ENCODE data around the gene PLPPR3. TPM values are rescaled to one million over a fixed set of nuclear protein-coding genes. Genes with fewer than 3 reads are reported as not detected.

The PLPPR3 gene
- total RNA-seq, 4 donors from 2014 or later, result not detected

- no peaks in the 10 kb centered on the region for H3K9me3 ChIP-seq
- H3K36me3 ChIP-seq, result no peaks in the 10 kb centered on the region
- TF ChIP-seq CTCF (IDR thresholded peaks at IDR 0.05) (no peak), POLR2A (IDR thresholded peaks at IDR 0.05) (no peak)
- no peaks in the 10 kb centered on the region for H3K27me3 ChIP-seq
- peaks cover 0 to 12% (median 0%) of the 10 kb centered on the region in 4 donors for H3K4me1 ChIP-seq
- no peak overlapping the region for H3K27ac ChIP-seq
- no peak overlapping the region for H3K4me3 ChIP-seq
- DNase-seq, result no peak
Observed at GRCh38 chr19:784541-784940, 37.2 kb downstream of the PLPPR3 start.

DNA sequence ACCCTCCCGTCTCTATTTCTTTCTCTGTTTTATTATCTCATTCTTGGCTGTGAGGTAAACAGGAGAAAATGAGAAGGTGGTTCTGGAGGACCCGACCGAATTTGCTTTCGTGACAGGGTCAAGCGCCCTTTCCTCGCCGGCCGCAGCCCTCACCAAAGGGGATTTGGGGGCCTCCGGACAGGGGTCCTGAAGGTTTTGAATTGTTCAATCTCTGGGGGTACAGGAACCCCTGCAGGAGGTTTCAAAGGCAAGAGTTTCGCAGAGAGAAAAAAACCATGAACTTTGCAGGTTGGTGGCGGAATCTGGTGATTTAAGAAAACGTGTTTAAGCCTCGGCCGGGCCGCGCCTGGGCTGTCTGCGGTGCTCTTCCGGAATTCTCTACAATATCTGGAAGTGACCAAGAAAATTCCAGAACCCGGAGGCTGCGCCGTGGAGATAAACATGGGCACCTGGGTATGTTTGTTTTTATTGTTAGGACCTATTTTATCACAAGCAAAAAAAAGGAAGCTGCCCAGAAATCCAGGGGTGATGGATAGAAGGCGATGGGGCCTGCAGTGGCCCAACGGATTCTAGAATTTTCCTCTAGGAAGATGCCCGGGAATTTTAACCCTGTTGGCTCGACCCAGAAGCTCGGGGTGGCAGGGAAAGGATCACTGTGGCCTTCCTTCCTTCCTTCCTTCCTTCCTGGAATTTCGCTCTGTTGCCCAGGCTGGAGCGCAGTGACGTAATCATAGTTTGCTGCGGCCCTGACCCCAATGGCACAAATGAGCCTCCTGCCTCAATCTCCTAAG, 38.7 kb downstream of the PLPPR3 start:
- Histone ChIP-seq H3K9me3 (no peaks in the 10 kb centered on the region), H3K27me3 (no peaks in the 10 kb centered on the region), H3K4me1 (peaks cover 0 to 12% (median 0%) of the 10 kb centered on the region in 4 donors), H3K4me3 (peak overlapping the region in 1 of 4 donors; percentile 5), H3K36me3 (no peaks in the 10 kb centered on the region), H3K27ac (peak overlapping the region in 1 of 4 donors; percentile 23)
- DNase-seq, result no peak
- TF ChIP-seq CTCF (IDR thresholded peaks at IDR 0.05), result no peak
- TF ChIP-seq POLR2A (IDR thresholded peaks at IDR 0.05), result no peak

GRCh38 chr19:782185-782877, 39.4 kb downstream of the PLPPR3 start:
- TF ChIP-seq CTCF (IDR thresholded peaks at IDR 0.05) (no peak), POLR2A (IDR thresholded peaks at IDR 0.05) (no peak)
- Histone ChIP-seq H3K9me3 (no peaks in the 10 kb centered on the region), H3K4me1 (peaks cover 0 to 12% (median 0%) of the 10 kb centered on the region in 4 donors), H3K4me3 (peak overlapping the region in 1 of 4 donors; percentile 5), H3K36me3 (no peaks in the 10 kb centered on the region), H3K27me3 (no peaks in the 10 kb centered on the region), H3K27ac (peak overlapping the region in 2 of 4 donors; percentile 23 to 52)
- DNase-seq, result no peak

DNA sequence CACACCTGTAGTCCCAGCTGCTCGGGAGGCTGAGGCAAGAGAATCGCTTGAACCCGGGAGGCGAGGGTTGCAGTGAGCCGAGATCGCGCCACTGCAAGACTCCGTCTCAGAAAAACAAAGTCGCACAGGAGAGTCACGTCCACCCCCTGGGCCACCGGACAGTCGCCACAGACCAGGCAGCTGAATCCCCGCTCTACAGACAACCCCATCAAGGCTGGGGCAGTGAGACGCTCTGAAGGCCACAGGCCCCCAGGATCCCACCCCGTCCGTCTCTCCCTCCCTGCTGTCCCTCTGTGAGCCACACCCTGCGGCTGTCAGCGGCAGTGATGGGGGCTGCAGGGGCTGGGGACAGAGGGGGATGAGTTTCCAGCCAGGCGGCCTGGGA, 40.0 kb downstream of the PLPPR3 start:
- H3K36me3 ChIP-seq, result no peaks in the 10 kb centered on the region
- no peak for TF ChIP-seq POLR2A (IDR thresholded peaks at IDR 0.05)
- no peak for TF ChIP-seq CTCF (IDR thresholded peaks at IDR 0.05)
- H3K4me3 ChIP-seq, result no peak overlapping the region
- no peaks in the 10 kb centered on the region for H3K27me3 ChIP-seq
- H3K4me1 ChIP-seq, result peaks cover 0 to 12% (median 0%) of the 10 kb centered on the region in 4 donors
- no peak for DNase-seq
- no peaks in the 10 kb centered on the region for H3K9me3 ChIP-seq
- peak overlapping the region in 2 of 4 donors; percentile 23 to 52 for H3K27ac ChIP-seq

DNA sequence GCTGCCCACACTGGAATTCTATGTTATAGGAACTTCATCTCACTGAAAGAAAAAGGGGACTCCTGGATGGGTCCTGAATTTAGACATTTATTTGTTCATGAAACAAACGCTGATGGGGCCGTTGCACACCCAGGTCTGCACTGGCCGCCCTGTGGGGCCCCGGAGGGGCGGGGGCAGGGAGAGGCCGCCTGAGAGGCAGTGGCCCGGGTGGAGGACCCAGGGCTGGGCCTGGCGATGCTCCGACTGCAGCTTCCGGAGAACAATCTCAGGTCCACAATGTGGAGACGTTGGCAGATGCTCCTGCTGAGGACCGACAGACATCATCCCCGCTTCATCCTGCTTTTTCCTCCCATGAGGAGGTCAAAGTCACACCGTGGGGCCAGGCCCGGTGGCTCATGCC, 40.8 kb downstream of the PLPPR3 start:
- H3K27me3 ChIP-seq, result no peaks in the 10 kb centered on the region
- H3K9me3 ChIP-seq, result no peaks in the 10 kb centered on the region
- no peaks in the 10 kb centered on the region for H3K36me3 ChIP-seq
- no peak for DNase-seq
- TF ChIP-seq POLR2A (IDR thresholded peaks at IDR 0.05) (no peak), CTCF (IDR thresholded peaks at IDR 0.05) (no peak)
- peaks cover 0 to 12% (median 0%) of the 10 kb centered on the region in 4 donors for H3K4me1 ChIP-seq
- H3K4me3 ChIP-seq, result no peak overlapping the region
- H3K27ac ChIP-seq, result no peak overlapping the region

Data from Peyer's patch (tissue), 4 donors.